Adrenal gland (tissue), 12 donors: ENCODE data around the gene AUTS2. TPM values are rescaled to one million over a fixed set of nuclear protein-coding genes. Genes with fewer than 3 reads are reported as not detected.

Source experiments
- DNase-seq, 7 donors: peaks; one replicate each; pipeline ENCODE4 v3.0.0-alpha.2; 2019 to 2020
- H3K27ac ChIP-seq, 5 donors: fragments of 200-600 bp; sonication (generic) in 4 of 5; 1 replicate in 3 of 5; 2 replicates in 2 of 5; pipeline versions ENCODE4 v1.5.1 to v1.8.0; 2016 to 2020; ENCODE audit warnings: mild to moderate bottlenecking in 1 of 5
- H3K27me3 ChIP-seq: fragments of 200-600 bp; 2 replicates; pipeline ENCODE4 v1.8.0; 2021
- H3K36me3 ChIP-seq, 2 donors: fragments of 200-600 bp; replicated peaks in 1 of 2; 1 replicate in 1 of 2; 2 replicates in 1 of 2; pipeline versions ENCODE4 v1.5.1 to v1.8.0; 2018 to 2022
- H3K4me1 ChIP-seq, 2 donors: fragments of 200-600 bp; replicated peaks in 1 of 2; 1 replicate in 1 of 2; 2 replicates in 1 of 2; pipeline versions ENCODE4 v1.5.1 to v1.8.0; 2018 to 2021
- H3K4me3 ChIP-seq, 4 donors: fragments of 200-600 bp; sonication (generic) in 3 of 4; one replicate each; pipeline ENCODE4 v1.5.1; 2016 to 2018
- H3K9me3 ChIP-seq, 3 donors: fragments of 200-600 bp; sonication (generic) in 1 of 3; replicated peaks in 1 of 3; 1 replicate in 2 of 3; 2 replicates in 1 of 3; pipeline versions ENCODE4 v1.5.1 to v1.8.0; 2016 to 2021
- CTCF ChIP-seq, 6 experiments: fragments of 450-650 bp in 4 of 6; fragments of 200-600 bp in 2 of 6; sonication (generic) in 1 of 6; IDR thresholded peaks; 1 replicate in 5 of 6; 2 replicates in 1 of 6; pipeline versions ENCODE4 v1.5.1 to v1.8.0; 2016 to 2021; ENCODE audit warnings: antibody characterized with exemption in 6 of 6, mild to moderate bottlenecking in 2 of 6, moderate library complexity in 1 of 6
- POLR2A ChIP-seq, 2 donors: fragments of 450-650 bp; IDR thresholded peaks; one replicate each; pipeline ENCODE4 v1.6.1; 2017; ENCODE audit warnings: antibody characterized with exemption in 2 of 2, mild to moderate bottlenecking in 2 of 2, moderate library complexity in 1 of 2
- WGBS, 4 donors: extraction: QIAGEN DNeasy Blood & Tissue Kit in 2 of 4; methylation state at CpG; one replicate each; pipeline versions ENCODE4 v1.1.5 to v1.1.7; 2013 to 2017; 5-methylcytosine and 5-hydroxymethylcytosine counted together
- intact Hi-C, 2 donors: fragments of 100-400 bp; cut with DNase I; formaldehyde crosslinking; loops; one replicate each; pipeline versions ENCODE4 v1.14.1 to v1.15.0; 2022 to 2023
- polyA plus RNA-seq, 3 donors: library from polyadenylated mRNA; stranded (reverse); fragments of 200-250 nt in 2 of 3; fragments of 350-450 nt in 1 of 3; fragmentation: Illumina TruSeq in 1 of 3; extraction: RNeasy Lipid Tissue Mini Kit (QIAGEN cat#74804) in 1 of 3; gene quantifications; one replicate each; pipeline ENCODE4 v1.2.3, GENCODE V29; 2013 to 2014
- total RNA-seq, 9 donors: library from RNA; depleted of rRNA in 4 of 9; stranded (reverse); fragments of >200 nt in 4 of 9; fragments of 120-200 nt in 1 of 9; fragmentation: NEBNext Ultra II Directional in 1 of 9; extraction: Animal tissue kit (Norgen Biotek cat#: 25700) in 1 of 9; gene quantifications; one replicate each; pipeline versions ENCODE4 v1.1.0 to v1.2.4, GENCODE V29; 2013 to 2023
- donor health status: healthy with polysubstance abuse.
- donor health status: Bipolar disorder and iron deficiency.
- donor health status: DM: yes; HTN: yes; CAD: no.
- donor health status: DM: no; HTN: no; CAD: no.
- donor health status: DM: no; HTN: no; CAD: no.
- donor health status: DM: yes; HTN: yes; CAD: no.

Gene AUTS2
- total and polyA plus RNA-seq, 12 donors = 6.4 to 44.0 (median 15.2) TPM

GRCh38 chr7:69596723-69597277, 1.5 kb upstream of the AUTS2 start:
- intact Hi-C loops = no loop called here
- Histone ChIP-seq H3K27ac (peak overlapping the region in 4 of 5 donors; percentile 59 to 91 (median 80)), H3K4me3 (peak overlapping the region in 2 of 4 donors; percentile 60 to 93), H3K27me3 (no peaks in the 10 kb centered on the region), H3K36me3 (no peaks in the 10 kb centered on the region), H3K4me1 (peaks cover 0 to 5% of the 10 kb centered on the region in 2 donors), H3K9me3 (no peaks in the 10 kb centered on the region)
- TF ChIP-seq POLR2A (IDR thresholded peaks at IDR 0.05) = no peak
- TF ChIP-seq CTCF (IDR thresholded peaks at IDR 0.05) = peak in 1 of 6 experiments; percentile 1
- WGBS, 4 donors = 14 to 18% (median 15%) methylated on average over 15 to 16 of the region's 16 CpGs
- peak in 5 of 7 donors; percentile 18 to 62 (median 21) for DNase-seq

DNA sequence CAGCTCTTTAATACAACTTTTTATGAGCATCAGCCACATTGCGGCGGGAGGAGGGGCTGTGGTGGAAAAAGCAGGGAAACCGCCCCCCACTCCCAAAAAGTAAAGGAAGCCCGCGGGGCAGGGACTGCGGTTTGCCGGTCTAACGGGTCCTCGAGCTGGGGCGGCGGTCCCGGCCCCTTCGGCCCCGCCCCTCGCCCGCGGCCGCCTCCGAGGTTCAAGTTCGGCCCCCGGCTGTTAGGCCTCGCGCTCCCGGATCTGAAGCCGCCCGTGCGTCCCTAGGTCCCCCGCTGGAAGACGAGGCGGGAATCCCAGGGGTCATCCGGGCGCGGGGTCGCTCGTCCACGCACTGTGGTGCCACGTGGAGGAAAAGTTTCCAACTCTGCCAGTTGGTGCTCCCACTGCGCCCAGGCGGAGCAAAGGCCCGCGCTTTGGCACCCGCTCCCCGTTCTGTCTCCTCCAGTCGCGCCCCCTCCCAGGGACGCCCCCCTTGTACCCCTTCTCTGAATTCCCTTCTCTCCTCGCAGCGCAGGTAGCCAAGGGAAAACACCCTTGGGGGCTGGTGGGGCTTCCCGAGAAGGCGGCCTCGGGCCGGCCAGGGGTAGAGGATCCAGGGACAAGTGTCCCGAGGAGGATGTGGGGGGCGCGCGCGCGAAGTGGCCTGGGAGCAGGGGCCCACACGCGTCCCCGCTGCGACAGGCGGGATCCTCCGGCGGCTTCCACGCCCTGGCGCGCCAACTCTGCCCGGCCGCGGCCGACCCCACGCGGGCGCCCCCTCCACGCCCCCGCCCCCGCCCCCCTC, 798 bp upstream of the AUTS2 start:
- Histone ChIP-seq H3K9me3 (no peaks in the 10 kb centered on the region), H3K4me1 (peaks cover 0 to 5% of the 10 kb centered on the region in 2 donors), H3K27me3 (no peaks in the 10 kb centered on the region), H3K4me3 (peak overlapping the region in 3 of 4 donors; percentile 60 to 93 (median 86)), H3K36me3 (no peaks in the 10 kb centered on the region), H3K27ac (peak overlapping the region in 4 of 5 donors; percentile 59 to 91 (median 80))
- peak in 6 of 7 donors; percentile 37 to 72 (median 61) for DNase-seq
- 0 to 1% (median 0%) methylated on average over 15 to 78 of the region's 78 CpGs for WGBS, 4 donors
- intact Hi-C loops = no loop called here
- TF ChIP-seq CTCF (IDR thresholded peaks at IDR 0.05) = no peak
- no peak for TF ChIP-seq POLR2A (IDR thresholded peaks at IDR 0.05)

DNA sequence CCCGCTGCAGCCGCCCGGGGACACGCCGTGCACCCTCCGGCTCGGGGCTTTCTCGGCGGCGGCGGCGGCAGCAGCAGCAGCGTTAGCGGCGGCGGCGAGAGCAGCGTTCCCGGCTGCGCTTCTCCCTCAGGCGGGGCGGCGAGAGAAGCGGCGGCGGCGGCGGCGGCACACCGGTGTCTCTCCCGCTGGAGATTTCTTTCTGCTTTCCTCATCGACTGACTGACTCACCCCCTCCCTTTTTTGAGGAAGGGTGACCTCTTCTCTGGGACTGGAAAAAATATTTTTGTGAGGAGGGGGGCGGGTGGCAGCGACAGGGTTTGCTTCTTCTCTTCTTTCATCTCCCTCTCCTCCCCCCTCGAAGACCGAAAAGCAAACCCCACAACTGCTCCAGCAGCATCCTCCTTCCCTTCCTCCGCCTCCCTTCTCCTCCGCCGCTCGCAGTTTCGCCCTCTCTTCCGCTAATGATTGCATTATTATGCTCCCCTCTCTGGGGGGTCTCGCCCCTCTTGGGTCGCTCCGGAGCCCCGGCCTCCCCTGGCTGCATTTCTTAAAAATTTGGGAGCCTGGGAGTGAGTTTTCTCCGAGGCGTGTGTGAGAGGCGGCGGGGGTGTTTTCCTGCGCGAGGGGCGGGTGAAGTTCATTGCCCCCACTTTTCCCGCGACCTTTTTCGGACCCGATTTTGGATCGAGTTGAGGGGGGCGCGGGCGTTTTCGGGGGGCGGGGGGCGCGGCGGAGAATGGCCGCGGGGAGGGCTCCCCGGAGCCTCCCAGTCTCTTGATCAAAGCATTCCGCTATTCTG, 411 bp downstream of the AUTS2 start:
- peak overlapping the region; percentile 12 to 96 (median 90) for H3K4me3 ChIP-seq

More for the DNA sequence above, 411 bp downstream of the AUTS2 start:
- H3K36me3 ChIP-seq = no peaks in the 10 kb centered on the region
- TF ChIP-seq POLR2A (IDR thresholded peaks at IDR 0.05) (peak; percentile 32 to 75), CTCF (IDR thresholded peaks at IDR 0.05) (no peak)
- no peaks in the 10 kb centered on the region for H3K27me3 ChIP-seq
- H3K9me3 ChIP-seq = no peaks in the 10 kb centered on the region
- peak in 1 of 7 donors; percentile 66 for DNase-seq
- peaks cover 0 to 5% of the 10 kb centered on the region in 2 donors for H3K4me1 ChIP-seq
- peak overlapping the region in 3 of 5 donors; percentile 78 to 91 (median 79) for H3K27ac ChIP-seq
- intact Hi-C loops = no loop called here
- 0 to 1% (median 1%) methylated on average over 26 to 70 of the region's 70 CpGs for WGBS, 4 donors
